PC-3 (cell line): ENCODE data around the gene ARHGAP15.

Experiments
- EZH2phosphoT487 ChIP-seq: fragments of 300-600 bp; sonication (generic); IDR thresholded peaks from 2 replicates; pipeline ENCODE4 v1.6.1; 2018; ENCODE audit warnings: mild to moderate bottlenecking, antibody characterized with exemption, low read length, borderline replicate concordance
- TF ChIP-seq, protein P1 (sequence below): fragments of 300-600 bp; sonication (generic); conservative IDR thresholded peaks from 2 replicates; pipeline ENCODE4 v1.5.1; 2017; ENCODE audit warnings: antibody characterized with exemption, low read depth, mild to moderate bottlenecking, low read length

DNA sequence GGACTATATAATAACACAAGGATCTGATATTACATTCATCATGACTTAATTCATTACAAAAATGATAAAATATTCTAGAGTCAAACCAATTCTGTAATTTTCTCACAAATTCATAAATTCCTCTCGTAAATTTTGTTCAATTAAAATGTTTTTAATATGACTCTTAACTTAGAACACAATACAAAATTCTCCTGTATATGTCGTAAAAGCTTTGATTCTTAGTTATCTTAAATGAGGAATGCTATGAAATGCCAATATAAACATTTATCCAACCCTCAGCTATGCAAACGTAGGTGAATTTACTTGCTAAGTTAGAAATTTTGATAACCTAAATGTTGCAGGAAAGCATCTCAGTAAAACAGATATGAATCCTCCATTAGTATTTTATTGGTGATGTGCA lies 28.9 kb downstream of the ARHGAP15 start:
- TF ChIP-seq EZH2phosphoT487, result no peak
- TF ChIP-seq, protein P1, sequence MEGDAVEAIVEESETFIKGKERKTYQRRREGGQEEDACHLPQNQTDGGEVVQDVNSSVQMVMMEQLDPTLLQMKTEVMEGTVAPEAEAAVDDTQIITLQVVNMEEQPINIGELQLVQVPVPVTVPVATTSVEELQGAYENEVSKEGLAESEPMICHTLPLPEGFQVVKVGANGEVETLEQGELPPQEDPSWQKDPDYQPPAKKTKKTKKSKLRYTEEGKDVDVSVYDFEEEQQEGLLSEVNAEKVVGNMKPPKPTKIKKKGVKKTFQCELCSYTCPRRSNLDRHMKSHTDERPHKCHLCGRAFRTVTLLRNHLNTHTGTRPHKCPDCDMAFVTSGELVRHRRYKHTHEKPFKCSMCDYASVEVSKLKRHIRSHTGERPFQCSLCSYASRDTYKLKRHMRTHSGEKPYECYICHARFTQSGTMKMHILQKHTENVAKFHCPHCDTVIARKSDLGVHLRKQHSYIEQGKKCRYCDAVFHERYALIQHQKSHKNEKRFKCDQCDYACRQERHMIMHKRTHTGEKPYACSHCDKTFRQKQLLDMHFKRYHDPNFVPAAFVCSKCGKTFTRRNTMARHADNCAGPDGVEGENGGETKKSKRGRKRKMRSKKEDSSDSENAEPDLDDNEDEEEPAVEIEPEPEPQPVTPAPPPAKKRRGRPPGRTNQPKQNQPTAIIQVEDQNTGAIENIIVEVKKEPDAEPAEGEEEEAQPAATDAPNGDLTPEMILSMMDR, result no peak
